ENCODE results near the gene PREB.

Gene PREB

DNA sequence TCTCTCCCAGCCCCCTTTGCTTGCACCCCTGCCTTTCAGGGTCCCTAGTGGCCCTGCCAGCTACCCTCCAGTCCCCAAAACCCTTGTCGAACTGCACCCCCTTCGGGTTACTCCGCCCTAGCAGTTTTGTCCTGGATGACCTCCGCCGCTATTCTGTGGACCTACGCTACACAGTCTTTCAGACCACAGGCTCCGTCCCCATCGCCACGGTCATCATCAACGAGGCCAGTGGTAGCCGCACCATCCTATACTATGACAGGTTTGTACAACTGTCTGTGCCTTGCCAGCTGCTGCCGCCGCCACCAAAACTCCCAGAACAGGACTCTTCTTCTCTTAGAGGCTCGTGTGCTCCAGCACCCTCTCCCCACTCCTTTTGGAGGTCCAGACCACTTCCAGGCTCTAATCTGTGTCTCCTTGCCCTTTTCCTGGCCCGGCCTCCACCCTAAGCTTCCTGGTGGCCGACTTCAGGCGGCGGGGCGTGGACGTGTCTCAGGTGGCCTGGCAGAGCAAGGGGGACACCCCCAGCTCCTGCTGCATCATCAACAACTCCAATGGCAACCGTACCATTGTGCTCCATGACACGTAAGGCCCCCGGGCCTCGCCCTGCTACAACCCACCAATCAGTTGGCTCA is 40.0 kb downstream of the PREB start:
- DNase-seq = no peak

DNA sequence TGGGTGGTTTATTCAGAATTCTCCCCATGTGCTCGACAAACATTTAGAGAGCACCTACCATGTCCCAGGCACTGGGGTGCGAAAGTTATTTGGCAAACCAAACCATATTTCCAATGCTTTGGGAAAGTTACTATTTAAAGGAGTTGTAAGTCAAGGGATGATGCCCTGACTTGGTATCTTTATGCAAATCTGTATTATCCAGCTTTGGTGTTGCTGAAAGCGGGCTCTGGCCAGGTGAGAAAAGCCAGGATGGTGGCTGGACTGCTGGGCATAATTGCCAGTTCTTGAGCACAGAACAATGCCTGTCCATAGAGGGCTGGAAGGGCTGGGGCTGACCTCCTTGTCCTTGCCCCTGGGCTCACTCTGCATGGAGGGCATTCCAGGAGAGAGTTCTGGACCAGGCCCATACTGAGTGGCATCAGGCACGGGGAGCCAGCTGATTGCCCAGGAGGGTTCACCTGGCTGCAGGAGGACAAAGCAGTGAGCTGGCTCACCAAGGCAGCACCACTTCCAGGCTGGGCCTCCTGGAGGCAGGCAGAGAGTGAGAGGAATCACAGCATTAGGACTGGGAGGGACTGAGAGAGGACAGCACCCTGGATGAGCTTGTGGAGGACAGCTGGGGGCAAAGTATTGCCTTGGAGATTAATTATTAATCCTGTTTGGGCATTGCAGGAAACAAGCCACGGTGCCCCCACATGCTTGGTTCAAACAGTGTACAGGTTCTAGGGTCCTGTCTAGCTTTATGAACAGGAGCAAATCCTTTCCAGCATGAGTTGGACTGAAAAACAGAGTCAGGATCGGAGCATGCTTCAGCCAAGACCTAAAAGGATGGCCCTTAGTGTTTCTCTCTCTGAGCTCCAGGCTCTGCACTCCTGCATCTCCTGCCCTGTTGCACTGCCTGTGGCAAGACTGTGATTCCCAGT is 40.7 kb downstream of the PREB start:
- DNase-seq = no peak

DNA sequence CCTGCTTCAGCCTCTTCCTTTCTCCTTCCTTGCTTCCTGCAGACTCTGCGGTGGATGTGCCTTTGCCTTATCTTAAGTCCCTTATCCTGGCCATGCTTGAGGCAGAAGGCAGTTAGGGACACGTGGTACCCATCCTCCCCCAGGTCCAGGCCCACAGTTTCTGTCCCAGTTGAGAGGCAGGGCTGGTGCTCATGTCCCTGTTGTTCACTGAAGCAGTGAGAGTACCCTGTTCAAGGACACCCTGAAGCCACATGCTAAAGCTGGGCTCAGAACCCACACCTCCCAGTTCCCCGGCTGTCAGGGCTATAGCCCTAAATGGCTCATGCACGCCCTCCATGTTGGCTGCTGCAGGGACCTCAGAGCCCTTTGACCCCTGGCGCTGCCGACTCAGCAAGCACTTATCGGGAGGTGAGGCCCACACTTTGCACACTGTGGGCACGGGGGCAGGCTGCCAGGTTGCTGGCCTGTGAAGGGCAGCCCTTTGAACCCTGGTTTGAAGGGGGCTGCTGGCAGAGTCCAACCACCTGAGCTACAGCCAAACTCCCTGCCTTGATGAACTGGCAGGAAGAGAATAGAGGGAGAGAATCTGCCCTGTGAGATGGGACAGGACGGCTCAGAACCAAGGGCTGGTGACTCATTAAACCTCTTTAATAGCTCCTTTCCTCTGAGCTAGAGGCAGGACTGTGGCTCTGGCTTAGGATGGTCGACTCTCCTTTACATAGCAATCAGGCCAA is 41.6 kb downstream of the PREB start:
- no peak for DNase-seq

DNA sequence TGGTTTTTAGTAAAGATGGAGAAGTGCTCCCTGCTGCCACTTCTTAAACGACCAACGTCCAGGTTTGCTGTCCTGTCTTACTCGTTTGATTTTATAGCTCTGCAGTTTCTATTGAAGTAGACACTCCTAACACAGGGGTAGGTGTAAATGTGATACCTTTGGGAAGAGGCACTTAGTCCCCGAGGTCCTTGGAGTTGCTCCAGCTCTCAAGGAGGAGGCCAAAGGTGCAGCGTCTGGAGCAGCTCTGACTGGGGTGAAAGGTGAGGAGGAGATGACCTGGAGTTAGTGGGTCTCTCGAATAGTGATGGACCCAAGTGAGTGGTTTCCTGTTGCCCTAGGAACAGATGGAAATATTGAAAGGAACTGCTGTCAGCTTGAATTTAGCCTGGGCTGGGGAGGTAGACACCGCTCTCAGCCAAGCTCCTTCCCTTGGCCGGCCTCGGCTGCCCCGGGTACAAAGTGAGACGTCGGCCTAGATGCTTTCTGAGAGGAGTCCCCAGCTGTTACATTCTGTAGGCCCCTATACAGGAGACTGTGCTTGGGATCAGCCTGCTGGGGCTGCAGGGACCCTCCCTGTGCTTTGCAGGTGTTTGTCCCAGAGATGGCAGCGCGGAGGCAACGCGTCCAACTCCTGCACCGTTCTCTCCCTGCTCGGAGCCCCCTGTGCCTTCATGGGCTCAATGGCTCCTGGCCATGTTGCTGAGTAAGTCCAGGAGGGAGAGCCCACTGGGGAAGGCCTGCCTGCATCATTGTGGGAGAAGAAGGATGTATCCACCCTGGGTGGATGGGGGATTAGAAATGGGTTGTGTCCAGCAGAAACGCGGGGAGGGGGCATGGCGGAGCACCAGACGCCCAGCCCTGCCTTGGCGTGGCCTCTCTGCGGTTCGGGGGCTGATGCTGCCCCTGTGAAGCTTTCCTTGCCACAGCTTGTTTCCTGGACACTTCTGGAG is 42.4 kb downstream of the PREB start:
- no peak for DNase-seq

DNA sequence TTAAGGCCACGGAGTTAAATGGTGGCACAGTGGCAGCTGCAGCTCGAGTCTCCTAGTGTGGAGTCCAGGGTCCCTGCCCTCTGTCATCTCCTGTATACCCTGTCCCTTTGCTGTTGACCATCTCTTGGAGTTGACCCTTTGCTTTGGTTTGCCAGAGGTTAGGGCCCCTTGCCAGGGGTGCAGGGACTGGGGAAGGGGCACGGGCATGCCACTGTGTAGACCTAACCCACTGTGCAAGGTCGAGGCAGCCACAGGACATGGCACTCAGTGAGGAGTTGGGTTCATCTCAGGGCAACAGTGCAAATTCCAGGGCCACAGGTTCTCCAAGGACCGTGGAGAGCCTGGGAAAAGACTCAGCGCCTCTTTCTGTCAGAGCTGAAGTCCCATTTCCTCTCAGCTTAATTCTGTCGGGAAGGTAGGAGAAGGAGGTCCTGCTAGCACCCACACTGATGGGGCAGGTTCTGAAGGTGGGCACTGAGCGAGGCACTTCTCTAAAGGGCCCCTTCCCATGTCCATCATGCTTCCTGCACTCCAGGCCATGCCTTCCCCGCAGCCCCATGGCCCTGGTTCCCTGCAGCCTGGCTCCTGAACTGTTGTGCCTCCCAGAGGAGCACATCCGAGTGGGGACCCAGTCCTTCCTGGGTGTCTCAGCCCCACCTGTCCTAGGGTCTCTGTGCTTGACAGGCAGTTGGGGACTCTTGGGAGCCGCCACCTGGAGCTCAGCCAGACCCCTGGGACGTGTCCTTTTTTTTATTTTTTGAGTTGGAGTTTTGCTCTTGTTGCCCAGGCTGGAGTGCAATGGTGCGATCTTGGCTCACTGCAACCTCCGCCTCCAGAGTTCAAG is 45.1 kb downstream of the PREB start:
- DNase-seq = no peak

DNA sequence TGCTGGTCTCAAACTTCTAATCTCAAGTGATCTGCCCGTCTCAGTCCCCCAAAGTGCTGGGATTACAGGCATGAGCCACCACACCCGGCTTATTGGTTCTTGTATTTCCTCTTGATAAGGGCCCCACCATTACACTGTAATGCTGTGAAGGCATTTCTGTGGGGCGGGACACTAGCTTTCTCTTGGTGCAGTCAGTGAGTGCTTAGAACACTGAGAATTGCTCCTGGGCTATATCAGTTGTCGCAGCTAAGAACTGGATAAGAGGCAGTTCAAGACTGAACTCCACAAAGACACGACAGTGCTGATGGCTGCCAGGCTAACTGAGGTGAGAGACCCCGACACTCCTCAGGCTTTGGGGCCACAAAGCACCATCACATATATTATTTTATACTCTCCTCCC is 45.8 kb downstream of the PREB start:
- DNase-seq = no peak

DNA sequence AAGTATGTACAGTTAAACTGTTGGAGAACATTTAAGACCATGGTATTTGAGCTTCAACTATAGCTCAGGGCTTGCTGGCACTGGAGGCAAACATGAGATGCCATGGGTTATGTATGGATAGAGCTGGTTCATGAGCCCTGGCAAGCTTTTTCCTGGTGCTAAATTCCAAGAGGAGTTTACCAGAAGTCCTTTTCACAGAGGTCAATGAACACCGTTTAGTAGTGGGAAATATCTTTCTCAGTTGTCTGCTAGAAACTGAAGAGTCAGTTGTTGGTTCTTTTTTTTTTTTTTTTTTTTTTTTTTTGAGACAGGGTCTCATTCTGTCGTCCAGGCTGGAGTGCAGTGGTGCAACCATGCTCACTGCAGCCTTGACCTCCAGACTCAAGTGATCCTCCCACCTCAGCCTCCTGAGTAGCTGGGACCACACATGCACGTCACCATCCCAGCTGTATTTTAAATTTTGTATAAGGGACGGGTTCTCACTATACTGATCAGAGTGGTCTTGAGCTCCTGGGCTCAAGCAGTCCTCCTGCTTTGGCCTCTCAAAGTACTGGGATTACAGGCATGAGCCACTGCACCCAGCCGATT is 46.5 kb downstream of the PREB start:
- DNase-seq = no peak

DNA sequence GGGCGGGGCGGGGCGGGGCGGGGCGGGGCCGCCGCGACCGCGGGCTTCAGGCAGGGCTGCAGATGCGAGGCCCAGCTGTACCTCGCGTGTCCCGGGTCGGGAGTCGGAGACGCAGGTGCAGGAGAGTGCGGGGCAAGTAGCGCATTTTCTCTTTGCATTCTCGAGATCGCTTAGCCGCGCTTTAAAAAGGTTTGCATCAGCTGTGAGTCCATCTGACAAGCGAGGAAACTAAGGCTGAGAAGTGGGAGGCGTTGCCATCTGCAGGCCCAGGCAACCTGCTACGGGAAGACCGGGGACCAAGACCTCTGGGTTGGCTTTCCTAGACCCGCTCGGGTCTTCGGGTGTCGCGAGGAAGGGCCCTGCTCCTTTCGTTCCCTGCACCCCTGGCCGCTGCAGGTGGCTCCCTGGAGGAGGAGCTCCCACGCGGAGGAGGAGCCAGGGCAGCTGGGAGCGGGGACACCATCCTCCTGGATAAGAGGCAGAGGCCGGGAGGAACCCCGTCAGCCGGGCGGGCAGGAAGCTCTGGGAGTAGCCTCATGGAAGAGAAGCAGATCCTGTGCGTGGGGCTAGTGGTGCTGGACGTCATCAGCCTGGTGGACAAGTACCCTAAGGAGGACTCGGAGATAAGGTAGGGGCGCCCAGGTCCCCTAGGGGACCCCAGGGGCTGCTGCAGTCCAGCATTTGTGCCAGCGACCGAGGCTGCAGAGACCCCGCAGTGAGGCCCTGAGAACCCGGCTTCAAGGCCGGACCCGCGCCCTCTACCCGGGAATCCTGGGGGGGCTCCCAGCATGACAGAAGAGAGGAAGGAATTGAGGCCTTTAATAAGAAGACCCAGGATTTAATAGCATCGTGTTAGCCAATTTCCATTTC is 47.5 kb downstream of the PREB start, which contains the start of gene KHK:
Gene KHK, plus strand, starts transcription at position 49 of the 870 bp plus-strand sequence. Its CDS starts 488 bp downstream, at position 537.
- DNase-seq = peak; percentile 48

DNA sequence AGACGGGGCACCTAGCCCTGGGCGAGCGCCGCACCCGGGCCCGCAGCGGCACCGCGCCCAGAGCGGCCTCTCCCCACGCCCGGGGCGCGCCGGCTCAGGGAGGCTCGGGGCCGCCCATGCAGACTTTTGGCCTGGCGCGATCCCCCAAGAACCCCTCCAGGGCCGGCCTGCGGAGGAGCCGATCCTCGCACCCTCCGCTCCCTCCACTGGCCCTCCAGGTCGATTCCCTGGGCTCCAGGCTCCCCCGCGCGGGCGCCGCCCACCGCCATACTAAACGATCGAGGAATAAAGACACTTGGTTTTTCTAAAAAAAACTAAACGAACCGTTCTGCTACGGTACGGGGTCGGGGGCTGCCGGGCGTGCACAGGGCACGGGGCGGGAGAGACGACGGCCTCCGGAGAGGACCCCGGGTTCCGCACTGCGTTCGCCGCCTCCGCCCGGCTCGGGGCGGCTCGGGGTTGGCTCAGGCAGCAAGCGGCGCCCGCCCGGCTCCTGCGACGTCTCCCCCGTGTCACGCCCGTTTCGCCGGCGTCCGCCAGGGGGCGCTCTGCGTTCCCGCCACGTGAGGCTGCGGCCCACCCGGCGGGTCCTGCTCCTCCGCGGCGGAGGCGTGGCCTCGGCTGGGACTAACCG is 48.2 kb downstream of the PREB start:
- DNase-seq = peak; percentile 85

DNA sequence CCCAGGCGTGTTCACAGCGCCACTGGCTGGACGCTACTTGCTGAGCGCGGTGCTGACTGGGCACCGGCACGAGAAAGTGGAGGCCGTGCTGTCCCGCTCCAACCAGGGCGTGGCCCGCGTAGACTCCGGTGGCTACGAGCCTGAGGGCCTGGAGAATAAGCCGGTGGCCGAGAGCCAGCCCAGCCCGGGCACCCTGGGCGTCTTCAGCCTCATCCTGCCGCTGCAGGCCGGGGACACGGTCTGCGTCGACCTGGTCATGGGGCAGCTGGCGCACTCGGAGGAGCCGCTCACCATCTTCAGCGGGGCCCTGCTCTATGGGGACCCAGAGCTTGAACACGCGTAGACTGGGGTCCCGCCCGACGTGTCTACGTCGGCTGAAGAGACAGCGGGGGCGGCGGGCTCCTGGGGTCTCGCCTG is 48.8 kb downstream of the PREB start:
- DNase-seq = peak; percentile 4

DNA sequence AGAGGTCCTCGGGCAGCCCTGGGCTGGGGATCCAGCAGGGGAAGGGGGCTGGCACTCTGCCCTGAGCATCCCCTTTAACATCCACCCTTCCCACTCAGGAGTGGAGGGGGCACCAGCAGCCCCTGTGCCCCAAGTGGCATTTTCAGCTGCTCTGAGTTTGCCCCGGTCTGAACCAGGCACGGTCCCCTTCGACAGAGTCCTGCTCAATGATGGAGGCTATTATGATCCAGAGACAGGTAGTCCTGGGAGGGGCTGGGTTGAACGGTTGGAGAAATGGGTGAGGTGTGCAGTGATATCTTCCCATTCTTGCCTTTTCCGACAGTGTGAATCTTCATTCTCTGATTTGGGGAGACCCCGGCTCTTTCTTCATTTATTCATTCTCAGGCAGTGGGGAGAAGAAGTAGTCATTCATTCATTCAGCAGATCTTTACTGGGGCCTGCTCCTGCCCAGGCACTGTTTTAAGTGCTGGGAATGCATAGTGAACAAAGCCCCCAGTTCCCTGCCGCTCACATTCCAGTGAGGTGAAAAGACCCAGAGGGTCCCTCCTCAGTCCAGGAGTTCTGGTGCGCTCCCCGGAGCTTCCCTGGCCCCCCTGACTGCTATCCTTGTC is 49.3 kb downstream of the PREB start:
- no peak for DNase-seq

DNA sequence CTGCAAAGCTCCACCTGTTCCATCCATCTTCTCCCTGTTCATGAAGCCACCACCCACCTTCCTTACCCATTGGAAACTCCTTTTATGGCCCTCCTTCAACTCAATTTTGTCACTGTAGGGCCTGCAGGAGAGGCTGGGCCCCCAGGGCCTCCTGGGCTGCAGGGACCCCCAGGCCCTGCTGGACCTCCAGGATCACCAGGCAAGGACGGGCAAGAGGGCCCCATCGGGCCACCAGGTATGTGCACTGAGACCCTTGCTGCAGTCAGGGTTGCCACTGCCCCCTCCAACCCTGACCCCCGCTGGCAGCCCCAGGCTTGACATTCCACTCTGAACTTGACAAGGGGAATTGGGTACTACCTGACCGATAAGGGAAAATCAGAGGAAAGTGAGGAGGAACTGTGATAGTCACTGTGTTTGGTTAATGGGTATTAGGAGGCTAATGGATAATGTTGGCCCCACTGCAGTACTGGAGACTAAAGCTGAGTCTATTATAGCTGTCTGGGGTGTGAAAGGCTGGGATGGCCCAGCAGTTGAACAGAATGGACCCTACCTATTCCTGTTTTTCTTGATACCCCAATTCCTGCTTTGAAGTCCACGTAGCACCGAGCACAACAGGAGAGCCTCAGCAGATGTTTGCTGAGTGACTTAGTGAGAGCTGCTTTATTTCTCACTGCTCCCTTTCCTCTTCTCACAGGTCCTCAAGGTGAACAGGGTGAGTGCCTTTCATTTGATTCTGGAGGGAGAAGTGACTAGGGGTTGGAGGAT is 50.0 kb downstream of the PREB start:
- DNase-seq = no peak

DNA sequence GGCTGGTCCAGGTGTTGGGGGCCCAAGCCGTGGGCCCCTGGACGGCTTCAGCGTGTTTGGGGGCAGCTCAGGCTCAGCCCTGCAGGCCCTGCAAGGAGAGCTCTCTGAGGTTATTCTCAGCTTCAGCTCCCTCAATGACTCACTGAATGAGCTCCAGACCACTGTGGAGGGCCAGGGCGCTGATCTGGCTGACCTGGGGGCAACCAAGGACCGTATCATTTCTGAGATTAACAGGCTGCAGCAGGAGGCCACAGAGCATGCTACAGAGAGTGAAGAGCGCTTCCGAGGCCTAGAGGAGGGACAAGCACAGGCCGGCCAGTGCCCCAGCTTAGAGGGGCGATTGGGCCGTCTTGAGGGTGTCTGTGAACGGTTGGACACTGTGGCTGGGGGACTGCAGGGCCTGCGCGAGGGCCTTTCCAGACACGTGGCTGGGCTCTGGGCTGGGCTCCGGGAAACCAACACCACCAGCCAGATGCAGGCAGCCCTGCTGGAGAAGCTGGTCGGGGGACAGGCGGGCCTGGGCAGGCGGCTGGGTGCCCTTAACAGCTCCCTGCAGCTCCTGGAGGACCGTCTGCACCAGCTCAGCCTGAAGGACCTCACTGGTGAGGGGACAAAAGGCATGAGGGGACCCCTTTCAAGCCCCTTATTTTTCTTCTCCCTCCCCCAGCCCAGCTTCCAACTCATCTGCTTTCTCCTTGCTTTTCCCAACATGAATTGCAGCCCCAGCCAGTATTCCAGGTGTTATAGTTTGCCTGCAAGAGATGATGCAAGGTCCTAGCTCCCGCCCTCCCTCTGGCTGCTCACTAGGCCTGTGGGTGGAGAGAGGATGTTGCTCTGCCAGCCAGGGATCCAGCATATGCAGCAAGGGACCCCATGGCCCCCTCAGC is 50.8 kb downstream of the PREB start:
- DNase-seq = no peak

DNA sequence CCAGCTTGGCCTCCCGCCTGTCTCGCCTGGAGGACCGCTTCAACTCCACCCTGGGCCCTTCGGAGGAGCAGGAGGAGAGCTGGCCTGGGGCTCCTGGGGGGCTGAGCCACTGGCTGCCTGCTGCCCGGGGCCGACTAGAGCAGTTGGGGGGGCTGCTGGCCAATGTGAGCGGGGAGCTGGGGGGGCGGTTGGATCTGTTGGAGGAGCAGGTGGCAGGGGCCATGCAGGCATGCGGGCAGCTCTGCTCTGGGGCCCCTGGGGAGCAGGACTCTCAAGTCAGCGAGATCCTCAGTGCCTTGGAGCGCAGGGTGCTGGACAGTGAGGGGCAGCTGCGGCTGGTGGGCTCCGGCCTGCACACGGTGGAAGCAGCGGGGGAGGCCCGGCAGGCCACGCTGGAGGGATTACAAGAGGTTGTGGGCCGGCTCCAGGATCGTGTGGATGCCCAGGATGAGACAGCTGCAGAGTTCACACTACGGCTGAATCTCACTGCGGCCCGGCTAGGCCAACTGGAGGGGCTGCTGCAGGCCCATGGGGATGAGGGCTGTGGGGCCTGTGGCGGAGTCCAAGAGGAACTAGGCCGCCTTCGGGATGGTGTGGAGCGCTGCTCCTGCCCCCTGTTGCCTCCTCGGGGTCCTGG is 51.5 kb downstream of the PREB start:
- no peak for DNase-seq

DNA sequence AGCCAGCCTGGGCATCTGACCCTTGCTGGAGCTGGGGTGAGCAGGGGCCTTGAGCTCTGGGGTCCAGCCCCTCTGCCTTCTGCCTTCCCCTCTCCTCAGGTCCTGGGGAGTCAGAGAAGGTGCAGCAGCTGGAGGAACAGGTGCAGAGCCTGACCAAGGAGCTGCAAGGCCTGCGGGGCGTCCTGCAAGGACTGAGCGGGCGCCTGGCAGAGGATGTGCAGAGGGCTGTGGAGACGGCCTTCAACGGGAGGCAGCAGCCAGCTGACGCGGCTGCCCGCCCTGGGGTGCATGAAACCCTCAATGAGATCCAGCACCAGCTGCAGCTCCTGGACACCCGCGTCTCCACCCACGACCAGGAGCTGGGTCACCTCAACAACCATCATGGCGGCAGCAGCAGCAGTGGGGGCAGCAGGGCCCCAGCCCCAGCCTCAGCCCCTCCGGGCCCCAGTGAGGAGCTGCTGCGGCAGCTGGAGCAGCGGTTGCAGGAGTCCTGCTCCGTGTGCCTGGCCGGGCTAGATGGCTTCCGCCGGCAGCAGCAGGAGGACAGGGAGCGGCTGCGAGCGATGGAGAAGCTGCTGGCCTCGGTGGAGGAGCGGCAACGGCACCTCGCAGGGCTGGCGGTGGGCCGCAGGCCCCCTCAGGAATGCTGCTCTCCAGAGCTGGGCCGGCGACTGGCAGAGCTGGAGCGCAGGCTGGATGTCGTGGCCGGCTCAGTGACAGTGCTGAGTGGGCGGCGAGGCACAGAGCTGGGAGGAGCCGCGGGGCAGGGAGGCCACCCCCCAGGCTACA is 52.3 kb downstream of the PREB start:
- no peak for DNase-seq

All from NCI-H748 treated with DMSO at 0.1 percent for 48 hours (cell line).